ENCODE results near the gene TLCD3A.

Gene TLCD3A

DNA sequence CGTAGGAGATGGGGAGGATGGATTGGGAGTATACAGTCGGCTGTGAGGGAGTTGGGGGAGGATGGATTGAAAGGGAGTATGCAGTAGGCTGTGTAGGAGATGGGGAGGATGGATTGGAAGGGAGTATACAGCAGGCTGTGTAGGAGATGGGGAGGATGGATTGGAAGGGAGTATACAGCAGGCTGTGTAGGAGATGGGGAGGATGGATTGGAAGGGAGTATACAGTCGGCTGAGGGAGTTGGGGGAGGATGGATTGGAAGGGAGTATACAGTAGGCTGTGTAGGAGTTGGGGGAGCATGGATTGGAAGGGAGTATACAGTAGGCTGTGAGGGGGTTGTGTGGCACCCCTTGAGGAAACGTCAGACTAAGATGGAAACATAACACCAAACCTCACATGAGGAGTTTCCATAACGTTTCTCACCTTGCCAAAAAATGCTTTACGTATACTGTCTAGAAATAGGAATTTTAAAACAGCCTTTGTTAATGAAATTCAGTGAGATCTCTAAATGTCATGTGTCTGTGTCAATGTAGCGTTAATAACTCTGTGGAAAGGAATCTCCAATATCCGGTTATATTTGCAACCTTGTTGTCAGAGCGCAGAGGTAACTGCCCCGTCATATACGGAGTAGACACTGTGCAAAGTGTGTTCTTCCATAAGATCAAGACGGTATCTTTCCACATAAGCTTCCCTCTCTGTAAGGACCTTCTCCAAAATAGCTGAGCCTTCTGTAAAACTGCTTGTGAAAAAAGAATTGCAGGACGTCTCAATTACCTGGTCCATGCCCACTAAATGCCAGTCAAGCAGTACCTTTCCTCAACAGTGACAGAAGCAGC is 11.5 kb upstream of the TLCD3A start:
- no peak overlapping the region for H2AFZ ChIP-seq (ENCODE audit: low read depth, low read length)
- no peaks in the 10 kb centered on the region for H3K27me3 ChIP-seq (ENCODE audit: low read depth, low read length)
- TF ChIP-seq EZH2phosphoT487 (IDR thresholded peaks at IDR 0.05; ENCODE audit: low read depth) = no peak
- TF ChIP-seq, protein P1, sequence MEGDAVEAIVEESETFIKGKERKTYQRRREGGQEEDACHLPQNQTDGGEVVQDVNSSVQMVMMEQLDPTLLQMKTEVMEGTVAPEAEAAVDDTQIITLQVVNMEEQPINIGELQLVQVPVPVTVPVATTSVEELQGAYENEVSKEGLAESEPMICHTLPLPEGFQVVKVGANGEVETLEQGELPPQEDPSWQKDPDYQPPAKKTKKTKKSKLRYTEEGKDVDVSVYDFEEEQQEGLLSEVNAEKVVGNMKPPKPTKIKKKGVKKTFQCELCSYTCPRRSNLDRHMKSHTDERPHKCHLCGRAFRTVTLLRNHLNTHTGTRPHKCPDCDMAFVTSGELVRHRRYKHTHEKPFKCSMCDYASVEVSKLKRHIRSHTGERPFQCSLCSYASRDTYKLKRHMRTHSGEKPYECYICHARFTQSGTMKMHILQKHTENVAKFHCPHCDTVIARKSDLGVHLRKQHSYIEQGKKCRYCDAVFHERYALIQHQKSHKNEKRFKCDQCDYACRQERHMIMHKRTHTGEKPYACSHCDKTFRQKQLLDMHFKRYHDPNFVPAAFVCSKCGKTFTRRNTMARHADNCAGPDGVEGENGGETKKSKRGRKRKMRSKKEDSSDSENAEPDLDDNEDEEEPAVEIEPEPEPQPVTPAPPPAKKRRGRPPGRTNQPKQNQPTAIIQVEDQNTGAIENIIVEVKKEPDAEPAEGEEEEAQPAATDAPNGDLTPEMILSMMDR (IDR thresholded peaks at IDR 0.05; ENCODE audit: low read depth, low read length) = no peak
- H3K9me3 ChIP-seq (ENCODE audit: insufficient read depth, low read length) = no peaks in the 10 kb centered on the region
- no peaks in the 10 kb centered on the region for H3K4me1 ChIP-seq (ENCODE audit: low read length)
- no peak overlapping the region for H3K4me3 ChIP-seq (ENCODE audit: low read length)
- peaks cover 3% of the 10 kb centered on the region; the same call in 1 of the 2 replicates for H3K79me2 ChIP-seq (ENCODE audit: low read length)
- no peak overlapping the region for H3K4me2 ChIP-seq (ENCODE audit: low read length)
- no peak overlapping the region for H3K9ac ChIP-seq (ENCODE audit: low read length)
- no peak overlapping the region for H3K27ac ChIP-seq (ENCODE audit: low read length)
- H4K20me1 ChIP-seq (ENCODE audit: insufficient read depth, low read length) = no peaks in the 10 kb centered on the region
- no peaks in the 10 kb centered on the region for H3K36me3 ChIP-seq (replicated peaks; ENCODE audit: low read depth, low read length)

DNA sequence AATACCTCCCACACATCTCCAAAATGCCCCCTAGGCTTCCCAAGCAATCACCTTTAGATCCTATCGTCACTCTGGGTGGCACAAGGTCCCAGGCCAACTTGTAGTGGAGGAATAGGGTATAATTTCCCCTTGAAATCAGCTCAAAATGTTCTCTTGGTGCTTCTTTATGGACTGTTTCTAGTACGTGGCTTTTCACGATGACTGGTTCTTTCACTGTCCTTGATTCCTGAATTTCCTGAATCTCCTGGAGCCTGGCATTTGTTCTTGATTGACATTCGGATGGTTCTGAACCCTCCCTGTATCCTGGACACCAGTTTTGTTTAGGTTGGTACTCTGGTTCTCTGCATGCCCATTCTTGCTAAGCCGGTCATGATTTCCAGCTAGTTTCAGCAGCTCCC is 10.9 kb upstream of the TLCD3A start:
- Histone ChIP-seq H3K27ac (ENCODE audit: low read length) (no peak overlapping the region), H2AFZ (ENCODE audit: low read depth, low read length) (no peak overlapping the region), H3K27me3 (ENCODE audit: low read depth, low read length) (no peaks in the 10 kb centered on the region), H3K4me3 (ENCODE audit: low read length) (no peak overlapping the region), H3K79me2 (ENCODE audit: low read length) (no peaks in the 10 kb centered on the region), H3K9ac (ENCODE audit: low read length) (no peak overlapping the region), H3K4me1 (ENCODE audit: low read length) (no peaks in the 10 kb centered on the region), H3K9me3 (ENCODE audit: insufficient read depth, low read length) (no peaks in the 10 kb centered on the region), H3K36me3 (replicated peaks; ENCODE audit: low read depth, low read length) (no peaks in the 10 kb centered on the region), H4K20me1 (ENCODE audit: insufficient read depth, low read length) (no peaks in the 10 kb centered on the region), H3K4me2 (ENCODE audit: low read length) (no peak overlapping the region)
- TF ChIP-seq EZH2phosphoT487 (IDR thresholded peaks at IDR 0.05; ENCODE audit: low read depth) = no peak
- TF ChIP-seq, protein P1 (IDR thresholded peaks at IDR 0.05; ENCODE audit: low read depth, low read length) = no peak

DNA sequence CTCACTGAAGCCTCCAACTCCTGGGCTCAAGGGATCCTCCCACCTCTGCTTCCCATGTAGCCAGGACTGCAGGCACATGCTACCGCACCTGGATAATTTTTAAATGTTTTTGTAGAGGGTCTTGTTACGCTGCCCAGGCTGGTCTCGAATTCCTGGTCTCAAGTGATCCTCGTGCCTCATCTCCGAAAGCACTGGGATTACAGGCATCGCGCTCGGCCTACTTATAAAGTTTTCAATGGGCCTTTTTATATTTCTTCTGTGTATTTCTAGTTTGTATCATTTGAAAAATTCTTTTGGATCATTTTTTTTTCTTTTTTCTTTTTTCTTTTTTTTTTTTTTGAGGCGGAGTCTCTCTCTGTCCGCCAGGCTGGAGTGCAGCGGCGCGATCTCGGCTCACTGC is 7.3 kb upstream of the TLCD3A start:
- no peak for TF ChIP-seq EZH2phosphoT487 (IDR thresholded peaks at IDR 0.05; ENCODE audit: low read depth)
- TF ChIP-seq, protein P1 (IDR thresholded peaks at IDR 0.05; ENCODE audit: low read depth, low read length) = no peak
- Histone ChIP-seq H3K9me3 (ENCODE audit: insufficient read depth, low read length) (no peaks in the 10 kb centered on the region), H3K4me2 (ENCODE audit: low read length) (no peak overlapping the region), H3K4me3 (ENCODE audit: low read length) (no peak overlapping the region), H2AFZ (ENCODE audit: low read depth, low read length) (no peak overlapping the region), H3K27ac (ENCODE audit: low read length) (no peak overlapping the region), H3K27me3 (ENCODE audit: low read depth, low read length) (no peaks in the 10 kb centered on the region), H3K4me1 (ENCODE audit: low read length) (no peaks in the 10 kb centered on the region), H3K9ac (ENCODE audit: low read length) (no peak overlapping the region), H3K36me3 (replicated peaks; ENCODE audit: low read depth, low read length) (no peaks in the 10 kb centered on the region), H4K20me1 (ENCODE audit: insufficient read depth, low read length) (no peaks in the 10 kb centered on the region), H3K79me2 (ENCODE audit: low read length) (no peaks in the 10 kb centered on the region)

DNA sequence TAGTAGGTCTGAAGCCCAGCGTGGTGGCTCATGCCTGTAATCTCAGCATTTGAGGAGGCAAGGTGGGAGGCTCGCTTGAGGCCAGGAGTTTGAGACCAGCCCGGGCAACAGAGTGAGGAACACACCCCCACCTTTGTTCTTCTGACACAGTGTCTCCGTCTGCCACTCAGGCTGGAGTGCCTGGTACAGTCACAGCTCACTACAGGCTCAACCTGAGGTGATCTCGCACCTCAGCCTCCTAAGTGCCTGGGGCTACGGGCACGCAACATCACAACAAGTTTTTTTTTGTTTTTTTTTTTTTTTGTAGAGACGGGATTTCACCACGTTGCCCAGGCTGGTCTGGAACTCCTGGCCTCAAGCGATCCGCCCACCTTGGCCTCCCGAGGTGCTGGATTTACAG is 6.7 kb upstream of the TLCD3A start:
- Histone ChIP-seq H3K4me2 (ENCODE audit: low read length) (no peak overlapping the region), H3K9me3 (ENCODE audit: insufficient read depth, low read length) (no peaks in the 10 kb centered on the region), H3K79me2 (ENCODE audit: low read length) (no peaks in the 10 kb centered on the region), H3K4me1 (ENCODE audit: low read length) (no peaks in the 10 kb centered on the region), H3K9ac (ENCODE audit: low read length) (no peak overlapping the region), H2AFZ (ENCODE audit: low read depth, low read length) (no peak overlapping the region), H3K27ac (ENCODE audit: low read length) (no peak overlapping the region), H4K20me1 (ENCODE audit: insufficient read depth, low read length) (no peaks in the 10 kb centered on the region), H3K4me3 (ENCODE audit: low read length) (no peak overlapping the region), H3K36me3 (replicated peaks; ENCODE audit: low read depth, low read length) (no peaks in the 10 kb centered on the region), H3K27me3 (ENCODE audit: low read depth, low read length) (no peaks in the 10 kb centered on the region)
- TF ChIP-seq EZH2phosphoT487 (IDR thresholded peaks at IDR 0.05; ENCODE audit: low read depth) = no peak
- TF ChIP-seq, protein P1 (IDR thresholded peaks at IDR 0.05; ENCODE audit: low read depth, low read length) = no peak
